ENCODE data around the gene NMBR.

Gene NMBR

DNA sequence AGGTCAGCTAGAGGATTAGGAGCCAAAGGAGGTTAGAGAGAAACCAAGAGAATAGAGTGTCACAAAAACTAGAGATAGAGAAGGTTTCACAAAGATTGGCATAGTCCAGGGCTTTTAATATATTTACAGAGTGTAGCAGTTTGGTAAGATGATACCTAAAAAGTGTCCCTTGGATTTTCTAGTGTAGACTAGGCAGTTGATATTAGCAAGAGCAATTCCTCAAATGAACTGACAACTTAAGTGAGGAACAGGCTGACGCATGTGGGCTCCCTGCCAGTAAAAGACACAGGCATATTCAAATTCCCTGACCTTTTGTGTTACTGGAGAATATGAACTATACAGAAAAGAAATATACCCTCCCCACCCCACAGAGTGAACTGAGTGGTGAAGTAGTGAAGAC lies 40.3 kb upstream of the NMBR start (continued):
- no peak for TF ChIP-seq ZBTB11 (tag by site-specific recombination; conservative IDR thresholded peaks at IDR 0.05; ENCODE audit: low read depth)
- TF ChIP-seq GLIS1 (tag by site-specific recombination; IDR thresholded peaks at IDR 0.05), result no peak
- peak; percentile 56; the same call in 1 of the 2 replicates for TF ChIP-seq KLF10 (tag by site-specific recombination; IDR thresholded peaks at IDR 0.05)
- TF ChIP-seq ZNF600 (tag by site-specific recombination; IDR thresholded peaks at IDR 0.05), result peak; percentile 58; the same call in 1 of the 2 replicates
- TF ChIP-seq ZSCAN16 (tag by site-specific recombination; IDR thresholded peaks at IDR 0.05), result no peak
- TF ChIP-seq ZNF174 (tag by site-specific recombination; IDR thresholded peaks at IDR 0.05), result no peak
- TF ChIP-seq FEZF1 (tag by site-specific recombination; IDR thresholded peaks at IDR 0.05), result peak; percentile 70
- no peak for TF ChIP-seq ZBTB20 (tag by site-specific recombination; IDR thresholded peaks at IDR 0.05)
- 0 out of 2 replicates have a peak, but pooled peaks have one; percentile 27 for TF ChIP-seq IKZF3 (tag by site-specific recombination; IDR thresholded peaks at IDR 0.05)
- no peak for TF ChIP-seq ZNF585B (tag by site-specific recombination; IDR thresholded peaks at IDR 0.05)
- no peak for TF ChIP-seq GFI1B (tag by site-specific recombination; IDR thresholded peaks at IDR 0.05)
- no peak for TF ChIP-seq ZNF747 (tag by site-specific recombination; IDR thresholded peaks at IDR 0.05)
- TF ChIP-seq KLF9 (tag by site-specific recombination; IDR thresholded peaks at IDR 0.05; ENCODE audit: low read depth), result no peak
- TF ChIP-seq, protein P1, sequence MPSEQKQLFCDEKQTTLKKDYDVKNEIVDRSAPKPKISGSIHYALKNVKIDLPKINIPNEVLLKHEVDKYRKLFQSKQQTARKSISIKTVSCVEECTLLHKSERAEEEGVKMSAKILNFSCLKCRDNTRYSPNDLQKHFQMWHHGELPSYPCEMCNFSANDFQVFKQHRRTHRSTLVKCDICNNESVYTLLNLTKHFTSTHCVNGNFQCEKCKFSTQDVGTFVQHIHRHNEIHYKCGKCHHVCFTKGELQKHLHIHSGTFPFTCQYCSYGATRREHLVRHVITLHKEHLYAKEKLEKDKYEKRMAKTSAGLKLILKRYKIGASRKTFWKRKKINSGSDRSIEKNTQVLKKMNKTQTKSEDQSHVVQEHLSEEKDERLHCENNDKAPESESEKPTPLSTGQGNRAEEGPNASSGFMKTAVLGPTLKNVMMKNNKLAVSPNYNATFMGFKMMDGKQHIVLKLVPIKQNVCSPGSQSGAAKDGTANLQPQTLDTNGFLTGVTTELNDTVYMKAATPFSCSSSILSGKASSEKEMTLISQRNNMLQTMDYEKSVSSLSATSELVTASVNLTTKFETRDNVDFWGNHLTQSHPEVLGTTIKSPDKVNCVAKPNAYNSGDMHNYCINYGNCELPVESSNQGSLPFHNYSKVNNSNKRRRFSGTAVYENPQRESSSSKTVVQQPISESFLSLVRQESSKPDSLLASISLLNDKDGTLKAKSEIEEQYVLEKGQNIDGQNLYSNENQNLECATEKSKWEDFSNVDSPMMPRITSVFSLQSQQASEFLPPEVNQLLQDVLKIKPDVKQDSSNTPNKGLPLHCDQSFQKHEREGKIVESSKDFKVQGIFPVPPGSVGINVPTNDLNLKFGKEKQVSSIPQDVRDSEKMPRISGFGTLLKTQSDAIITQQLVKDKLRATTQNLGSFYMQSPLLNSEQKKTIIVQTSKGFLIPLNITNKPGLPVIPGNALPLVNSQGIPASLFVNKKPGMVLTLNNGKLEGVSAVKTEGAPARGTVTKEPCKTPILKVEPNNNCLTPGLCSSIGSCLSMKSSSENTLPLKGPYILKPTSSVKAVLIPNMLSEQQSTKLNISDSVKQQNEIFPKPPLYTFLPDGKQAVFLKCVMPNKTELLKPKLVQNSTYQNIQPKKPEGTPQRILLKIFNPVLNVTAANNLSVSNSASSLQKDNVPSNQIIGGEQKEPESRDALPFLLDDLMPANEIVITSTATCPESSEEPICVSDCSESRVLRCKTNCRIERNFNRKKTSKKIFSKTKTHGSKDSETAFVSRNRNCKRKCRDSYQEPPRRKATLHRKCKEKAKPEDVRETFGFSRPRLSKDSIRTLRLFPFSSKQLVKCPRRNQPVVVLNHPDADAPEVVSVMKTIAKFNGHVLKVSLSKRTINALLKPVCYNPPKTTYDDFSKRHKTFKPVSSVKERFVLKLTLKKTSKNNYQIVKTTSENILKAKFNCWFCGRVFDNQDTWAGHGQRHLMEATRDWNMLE (tag by site-specific recombination; conservative IDR thresholded peaks at IDR 0.05; ENCODE audit: low read depth), result no peak
- no peak for TF ChIP-seq RBAK (tag by site-specific recombination; IDR thresholded peaks at IDR 0.05)
- TF ChIP-seq, protein P2, sequence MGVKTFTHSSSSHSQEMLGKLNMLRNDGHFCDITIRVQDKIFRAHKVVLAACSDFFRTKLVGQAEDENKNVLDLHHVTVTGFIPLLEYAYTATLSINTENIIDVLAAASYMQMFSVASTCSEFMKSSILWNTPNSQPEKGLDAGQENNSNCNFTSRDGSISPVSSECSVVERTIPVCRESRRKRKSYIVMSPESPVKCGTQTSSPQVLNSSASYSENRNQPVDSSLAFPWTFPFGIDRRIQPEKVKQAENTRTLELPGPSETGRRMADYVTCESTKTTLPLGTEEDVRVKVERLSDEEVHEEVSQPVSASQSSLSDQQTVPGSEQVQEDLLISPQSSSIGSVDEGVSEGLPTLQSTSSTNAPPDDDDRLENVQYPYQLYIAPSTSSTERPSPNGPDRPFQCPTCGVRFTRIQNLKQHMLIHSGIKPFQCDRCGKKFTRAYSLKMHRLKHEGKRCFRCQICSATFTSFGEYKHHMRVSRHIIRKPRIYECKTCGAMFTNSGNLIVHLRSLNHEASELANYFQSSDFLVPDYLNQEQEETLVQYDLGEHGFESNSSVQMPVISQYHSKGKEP (tag by site-specific recombination; IDR thresholded peaks at IDR 0.05), result peak; percentile 92
- TF ChIP-seq ZNF561 (tag by site-specific recombination; IDR thresholded peaks at IDR 0.05; ENCODE audit: borderline replicate concordance), result peak; percentile 53
- TF ChIP-seq ZNF266 (tag by site-specific recombination; IDR thresholded peaks at IDR 0.05; ENCODE audit: low read depth), result no peak
- 0 out of 2 replicates have a peak, but pooled peaks have one; percentile 65 for TF ChIP-seq BCL11A (tag by site-specific recombination; IDR thresholded peaks at IDR 0.05; ENCODE audit: low read depth)
- no peak for TF ChIP-seq ZNF670 (tag by site-specific recombination; IDR thresholded peaks at IDR 0.05; ENCODE audit: low read depth)
- TF ChIP-seq ZNF121 (tag by site-specific recombination; IDR thresholded peaks at IDR 0.05), result no peak
- TF ChIP-seq ZNF426 (tag by site-specific recombination; IDR thresholded peaks at IDR 0.05), result no peak
- TF ChIP-seq, protein P3, sequence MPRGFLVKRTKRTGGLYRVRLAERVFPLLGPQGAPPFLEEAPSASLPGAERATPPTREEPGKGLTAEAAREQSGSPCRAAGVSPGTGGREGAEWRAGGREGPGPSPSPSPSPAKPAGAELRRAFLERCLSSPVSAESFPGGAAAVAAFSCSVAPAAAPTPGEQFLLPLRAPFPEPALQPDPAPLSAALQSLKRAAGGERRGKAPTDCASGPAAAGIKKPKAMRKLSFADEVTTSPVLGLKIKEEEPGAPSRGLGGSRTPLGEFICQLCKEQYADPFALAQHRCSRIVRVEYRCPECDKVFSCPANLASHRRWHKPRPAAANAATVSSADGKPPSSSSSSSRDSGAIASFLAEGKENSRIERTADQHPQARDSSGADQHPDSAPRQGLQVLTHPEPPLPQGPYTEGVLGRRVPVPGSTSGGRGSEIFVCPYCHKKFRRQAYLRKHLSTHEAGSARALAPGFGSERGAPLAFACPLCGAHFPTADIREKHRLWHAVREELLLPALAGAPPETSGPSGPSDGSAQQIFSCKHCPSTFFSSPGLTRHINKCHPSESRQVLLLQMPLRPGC (tag by site-specific recombination; IDR thresholded peaks at IDR 0.05), result peak; percentile 46
- no peak for TF ChIP-seq ZBTB7A (tag by site-specific recombination; IDR thresholded peaks at IDR 0.05; ENCODE audit: low read depth)
- TF ChIP-seq KLF7 (tag by site-specific recombination; IDR thresholded peaks at IDR 0.05; ENCODE audit: borderline replicate concordance), result no peak
- TF ChIP-seq ZFP3 (tag by site-specific recombination; IDR thresholded peaks at IDR 0.05; ENCODE audit: low read depth), result no peak
- TF ChIP-seq SP2 (tag by site-specific recombination; IDR thresholded peaks at IDR 0.05), result no peak
- TF ChIP-seq EGR2 (tag by site-specific recombination; IDR thresholded peaks at IDR 0.05; ENCODE audit: low read depth), result no peak
- no peak for TF ChIP-seq HOXC10 (CRISPR knock-in tag; IDR thresholded peaks at IDR 0.05)
- no peak for TF ChIP-seq ZNF621 (tag by site-specific recombination; IDR thresholded peaks at IDR 0.05)
- TF ChIP-seq MEIS1 (CRISPR knock-in tag; IDR thresholded peaks at IDR 0.05; ENCODE audit: borderline replicate concordance), result no peak
- TF ChIP-seq YY2 (tag by site-specific recombination; IDR thresholded peaks at IDR 0.05), result no peak
